Spleen (tissue), 11 donors: ENCODE measurements around the gene PALLD. TPM values are rescaled to one million over a fixed set of nuclear protein-coding genes. Genes with fewer than 3 reads are reported as not detected.

ENCODE experiments used
- DNase-seq: peaks from one replicate; pipeline ENCODE4 v3.0.0-alpha.2; 2020
- H3K27ac ChIP-seq, 8 donors: fragments of 200-600 bp; sonication (generic) in 7 of 8; 1 replicate in 4 of 8; 2 replicates in 4 of 8; pipeline versions ENCODE4 v1.5.0 to v1.8.0; 2016 to 2021; ENCODE audit warnings: inconsistent platforms in 4 of 8, mild to moderate bottlenecking in 4 of 8, moderate library complexity in 1 of 8
- H3K27me3 ChIP-seq, 7 donors: fragments of 200-600 bp; sonication (generic) in 6 of 7; replicated peaks in 1 of 7; 1 replicate in 4 of 7; 2 replicates in 3 of 7; pipeline versions ENCODE4 v1.5.0 to v1.8.0; 2016 to 2021; ENCODE audit warnings: inconsistent platforms in 3 of 7, mild to moderate bottlenecking in 1 of 7
- H3K36me3 ChIP-seq, 6 donors: fragments of 200-600 bp; sonication (generic) in 5 of 6; 1 replicate in 4 of 6; 2 replicates in 2 of 6; pipeline versions ENCODE4 v1.5.0 to v1.8.0; 2016 to 2021; ENCODE audit warnings: inconsistent platforms in 2 of 6
- H3K4me1 ChIP-seq, 6 donors: fragments of 200-600 bp; sonication (generic) in 5 of 6; 1 replicate in 3 of 6; 2 replicates in 3 of 6; pipeline versions ENCODE4 v1.5.0 to v1.8.0; 2016 to 2021; ENCODE audit warnings: inconsistent platforms in 3 of 6
- H3K4me3 ChIP-seq, 8 donors: fragments of 200-600 bp; sonication (generic) in 7 of 8; 1 replicate in 4 of 8; 2 replicates in 4 of 8; pipeline versions ENCODE4 v1.5.0 to v1.8.0; 2016 to 2021; ENCODE audit warnings: inconsistent platforms in 4 of 8, mild to moderate bottlenecking in 4 of 8, moderate library complexity in 2 of 8
- H3K9me3 ChIP-seq, 8 donors: fragments of 200-600 bp; sonication (generic) in 7 of 8; 1 replicate in 4 of 8; 2 replicates in 4 of 8; pipeline versions ENCODE4 v1.5.0 to v1.8.0; 2016 to 2021; ENCODE audit warnings: inconsistent platforms in 4 of 8
- CTCF ChIP-seq, 11 experiments: fragments of 200-600 bp in 7 of 11; fragments of 450-650 bp in 4 of 11; sonication (generic) in 4 of 11; IDR thresholded peaks in 8 of 11; conservative IDR thresholded peaks in 3 of 11; 1 replicate in 7 of 11; 2 replicates in 4 of 11; pipeline versions ENCODE4 v1.4.0 to v1.8.0; 2016 to 2021; ENCODE audit warnings: antibody characterized with exemption in 11 of 11, inconsistent platforms in 4 of 11, mild to moderate bottlenecking in 1 of 11
- POLR2A ChIP-seq, 3 donors: fragments of 450-650 bp; IDR thresholded peaks; one replicate each; pipeline ENCODE4 v1.5.1; 2017; ENCODE audit warnings: antibody characterized with exemption in 3 of 3, mild to moderate bottlenecking in 1 of 3
- POLR2AphosphoS5 ChIP-seq, 3 donors: sonication (generic); formaldehyde crosslinking; IDR thresholded peaks; one replicate each; pipeline ENCODE4 v1.5.1; 2017; ENCODE audit warnings: antibody characterized with exemption in 3 of 3
- WGBS, 5 donors: extraction: QIAGEN DNeasy Blood & Tissue Kit in 3 of 5; methylation state at CpG; one replicate each; pipeline versions ENCODE4 v1.1.5 to v1.1.7; 2013 to 2018; 5-methylcytosine and 5-hydroxymethylcytosine counted together
- intact Hi-C: fragments of 100-400 bp; cut with DNase I; formaldehyde crosslinking; loops from one replicate; pipeline ENCODE4 v1.15.0; 2023; ENCODE audit warnings: low total_unique reads
- polyA plus RNA-seq, 3 donors: library from polyadenylated mRNA; stranded (reverse); fragments of 200-250 nt; gene quantifications; one replicate each; pipeline ENCODE4 v1.2.1, GENCODE V29; 2013
- total RNA-seq, 7 donors: library from RNA; depleted of rRNA in 3 of 7; stranded (reverse); fragments of >200 nt in 3 of 7; fragmentation: NEBNext Ultra II Directional in 4 of 7; extraction: Animal tissue kit (Norgen Biotek cat#: 25700) in 4 of 7; gene quantifications; one replicate each; pipeline versions ENCODE4 v1.1.0 to v1.2.1, GENCODE V29; 2016 to 2021
- donor health status: healthy with polysubstance abuse.
- donor health status: DM: no; HTN: no; CAD: no; lungs with moderate emphysema.
- donor health status: DM: no; HTN: no; CAD: no.
- donor health status: Bipolar disorder and iron deficiency.
- donor health status: healthy.
- donor health status: DM: no; HTN: no; CAD: no.
- donor health status: DM: yes; HTN: yes; CAD: no.

PALLD gene
- total and polyA plus RNA-seq, 10 donors = 24.3 to 228 (median 142) TPM

DNA sequence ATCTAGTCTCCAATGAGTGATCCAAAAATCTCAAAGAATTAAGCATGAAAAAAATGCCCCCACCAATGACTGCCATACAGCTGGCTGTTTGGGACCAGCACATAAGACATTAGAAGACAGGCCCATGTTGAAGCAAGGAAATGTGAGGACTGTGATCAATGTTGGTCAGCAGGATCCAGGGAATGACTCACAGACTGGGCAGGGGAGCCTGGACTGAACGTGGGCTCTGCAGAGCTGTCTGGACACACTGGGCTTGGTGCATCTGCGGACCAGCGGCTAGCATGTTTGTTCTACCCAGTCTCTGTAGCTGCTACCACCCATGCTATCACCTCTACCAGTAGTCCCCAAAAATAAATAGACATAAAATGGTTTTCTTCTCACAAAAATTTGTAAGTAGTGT lies 108.6 kb downstream of the PALLD start:
- H3K4me3 ChIP-seq = no peak overlapping the region
- no peak overlapping the region for H3K27ac ChIP-seq
- no peak for DNase-seq
- no peaks in the 10 kb centered on the region for H3K27me3 ChIP-seq
- 81 to 92% (median 88%) methylated on average over 3 of the region's 3 CpGs for WGBS, 5 donors
- no peaks in the 10 kb centered on the region for H3K4me1 ChIP-seq
- no peaks in the 10 kb centered on the region for H3K9me3 ChIP-seq
- intact Hi-C loops = no loop called here
- H3K36me3 ChIP-seq = no peaks in the 10 kb centered on the region
- TF ChIP-seq POLR2A (IDR thresholded peaks at IDR 0.05) (no peak), POLR2AphosphoS5 (IDR thresholded peaks at IDR 0.05) (no peak), CTCF (IDR thresholded peaks at IDR 0.05 in 8 of 11, conservative IDR thresholded peaks at IDR 0.05 in 3 of 11) (no peak)

GRCh38 chr4:168607215-168607614 lies 110.4 kb downstream of the PALLD start:
- no peak overlapping the region for H3K27ac ChIP-seq
- intact Hi-C loops = no loop called here
- DNase-seq = no peak
- H3K9me3 ChIP-seq = no peaks in the 10 kb centered on the region
- no peaks in the 10 kb centered on the region for H3K4me1 ChIP-seq
- no peak overlapping the region for H3K4me3 ChIP-seq
- H3K27me3 ChIP-seq = no peaks in the 10 kb centered on the region
- 93 to 97% (median 94%) methylated on average over 5 of the region's 5 CpGs for WGBS, 5 donors
- no peak for TF ChIP-seq CTCF (IDR thresholded peaks at IDR 0.05 in 8 of 11, conservative IDR thresholded peaks at IDR 0.05 in 3 of 11)
- TF ChIP-seq POLR2A (IDR thresholded peaks at IDR 0.05) = no peak
- no peak for TF ChIP-seq POLR2AphosphoS5 (IDR thresholded peaks at IDR 0.05)
- no peaks in the 10 kb centered on the region for H3K36me3 ChIP-seq

GRCh38 chr4:168608771-168609170 lies 111.9 kb downstream of the PALLD start:
- no peak for DNase-seq
- no peaks in the 10 kb centered on the region for H3K4me1 ChIP-seq
- intact Hi-C loops = no loop called here
- H3K4me3 ChIP-seq = no peak overlapping the region
- H3K27ac ChIP-seq = no peak overlapping the region
- WGBS, 5 donors = 62 to 79% (median 67%) methylated on average over 4 of the region's 4 CpGs
- H3K9me3 ChIP-seq = no peaks in the 10 kb centered on the region
- H3K36me3 ChIP-seq = no peaks in the 10 kb centered on the region
- TF ChIP-seq CTCF (IDR thresholded peaks at IDR 0.05 in 8 of 11, conservative IDR thresholded peaks at IDR 0.05 in 3 of 11) (no peak), POLR2AphosphoS5 (IDR thresholded peaks at IDR 0.05) (no peak), POLR2A (IDR thresholded peaks at IDR 0.05) (no peak)
- H3K27me3 ChIP-seq = no peaks in the 10 kb centered on the region

DNA sequence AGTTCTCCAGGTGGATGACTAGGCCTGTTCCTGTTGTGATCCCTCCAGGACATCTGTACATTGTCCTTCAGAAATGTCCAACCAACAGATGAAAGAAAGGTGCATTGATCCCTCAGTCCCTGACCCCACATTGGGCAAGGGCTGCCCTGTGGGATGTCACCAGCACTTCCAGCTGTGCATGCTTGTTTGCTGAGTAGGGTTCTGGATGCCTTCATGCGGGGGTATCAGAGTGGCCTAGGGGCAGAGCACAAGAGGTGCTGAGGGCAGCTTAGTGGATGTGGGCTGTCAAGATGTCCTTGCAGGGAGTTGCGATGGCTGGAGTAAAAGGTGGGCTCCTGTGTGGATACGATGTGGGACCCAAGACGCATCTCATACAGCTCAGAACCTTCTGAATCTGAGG lies 112.5 kb downstream of the PALLD start:
- H3K9me3 ChIP-seq = no peaks in the 10 kb centered on the region
- TF ChIP-seq CTCF (IDR thresholded peaks at IDR 0.05 in 8 of 11, conservative IDR thresholded peaks at IDR 0.05 in 3 of 11) = no peak
- TF ChIP-seq POLR2AphosphoS5 (IDR thresholded peaks at IDR 0.05) = no peak
- TF ChIP-seq POLR2A (IDR thresholded peaks at IDR 0.05) = no peak
- DNase-seq = no peak
- 84 to 99% (median 93%) methylated on average over 4 of the region's 4 CpGs for WGBS, 5 donors
- no peaks in the 10 kb centered on the region for H3K4me1 ChIP-seq
- no peaks in the 10 kb centered on the region for H3K36me3 ChIP-seq
- H3K27ac ChIP-seq = no peak overlapping the region
- H3K27me3 ChIP-seq = no peaks in the 10 kb centered on the region
- H3K4me3 ChIP-seq = no peak overlapping the region
- intact Hi-C loops = no loop called here
